ENCODE results near the gene RANBP9.

RANBP9 gene

DNA sequence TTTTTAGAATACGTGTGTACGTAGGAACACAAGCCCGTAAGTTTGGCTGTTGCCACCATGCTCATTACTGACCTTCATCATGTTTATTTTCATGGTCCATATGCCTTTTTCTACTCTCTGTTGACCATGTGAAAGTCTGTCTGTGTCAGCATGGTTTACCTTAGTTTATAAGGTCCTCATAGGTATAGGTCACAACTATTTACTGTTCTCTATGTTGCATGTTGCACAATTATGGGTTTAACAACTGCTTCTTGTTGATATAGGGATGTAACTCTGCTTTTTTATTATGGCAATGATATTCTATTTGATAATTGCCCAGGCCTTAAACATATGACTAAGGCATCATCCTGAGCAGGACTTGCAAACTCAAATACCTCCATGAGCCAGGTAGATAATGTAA lies 13.4 kb upstream of the RANBP9 start:
- no peak for DNase-seq (ENCODE audit: low read depth)
- TF ChIP-seq, protein P1, sequence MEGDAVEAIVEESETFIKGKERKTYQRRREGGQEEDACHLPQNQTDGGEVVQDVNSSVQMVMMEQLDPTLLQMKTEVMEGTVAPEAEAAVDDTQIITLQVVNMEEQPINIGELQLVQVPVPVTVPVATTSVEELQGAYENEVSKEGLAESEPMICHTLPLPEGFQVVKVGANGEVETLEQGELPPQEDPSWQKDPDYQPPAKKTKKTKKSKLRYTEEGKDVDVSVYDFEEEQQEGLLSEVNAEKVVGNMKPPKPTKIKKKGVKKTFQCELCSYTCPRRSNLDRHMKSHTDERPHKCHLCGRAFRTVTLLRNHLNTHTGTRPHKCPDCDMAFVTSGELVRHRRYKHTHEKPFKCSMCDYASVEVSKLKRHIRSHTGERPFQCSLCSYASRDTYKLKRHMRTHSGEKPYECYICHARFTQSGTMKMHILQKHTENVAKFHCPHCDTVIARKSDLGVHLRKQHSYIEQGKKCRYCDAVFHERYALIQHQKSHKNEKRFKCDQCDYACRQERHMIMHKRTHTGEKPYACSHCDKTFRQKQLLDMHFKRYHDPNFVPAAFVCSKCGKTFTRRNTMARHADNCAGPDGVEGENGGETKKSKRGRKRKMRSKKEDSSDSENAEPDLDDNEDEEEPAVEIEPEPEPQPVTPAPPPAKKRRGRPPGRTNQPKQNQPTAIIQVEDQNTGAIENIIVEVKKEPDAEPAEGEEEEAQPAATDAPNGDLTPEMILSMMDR (IDR thresholded peaks at IDR 0.05; ENCODE audit: low read depth, low read length, missing control alignments) = no peak
- in situ Hi-C loops (cut with HindIII; ENCODE audit: low sequenced_read_pairs) = no loop called here

DNA sequence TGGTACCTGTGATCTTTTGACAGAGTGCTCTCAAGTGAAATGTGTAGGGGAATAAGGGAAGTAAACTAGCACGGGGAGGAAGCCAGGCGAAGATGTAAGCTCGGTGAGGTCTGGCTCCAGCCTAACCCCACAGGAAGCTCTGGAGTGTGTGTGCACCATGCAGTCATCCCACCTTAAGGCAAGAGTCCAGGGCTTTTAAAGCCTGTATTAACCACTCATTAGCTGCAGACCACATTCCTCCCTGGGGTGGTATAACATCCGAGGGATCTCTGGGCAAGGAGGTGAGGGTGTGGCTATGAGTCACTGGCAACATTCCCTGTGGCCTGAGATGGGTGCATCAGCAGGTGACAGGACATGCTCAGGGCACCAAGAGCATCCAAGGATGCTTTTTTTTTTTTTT lies 12.5 kb upstream of the RANBP9 start:
- TF ChIP-seq, protein P1 (IDR thresholded peaks at IDR 0.05; ENCODE audit: low read depth, low read length, missing control alignments) = no peak
- no peak overlapping the region for H3K4me3 ChIP-seq (ENCODE audit: low read depth, low read length)
- DNase-seq (ENCODE audit: low read depth) = no peak
- in situ Hi-C loops (cut with HindIII; ENCODE audit: low sequenced_read_pairs) = no loop called here

More for the DNA sequence above, 13.4 kb upstream of the RANBP9 start:
- no peak overlapping the region for H3K4me3 ChIP-seq (ENCODE audit: low read depth, low read length)

DNA sequence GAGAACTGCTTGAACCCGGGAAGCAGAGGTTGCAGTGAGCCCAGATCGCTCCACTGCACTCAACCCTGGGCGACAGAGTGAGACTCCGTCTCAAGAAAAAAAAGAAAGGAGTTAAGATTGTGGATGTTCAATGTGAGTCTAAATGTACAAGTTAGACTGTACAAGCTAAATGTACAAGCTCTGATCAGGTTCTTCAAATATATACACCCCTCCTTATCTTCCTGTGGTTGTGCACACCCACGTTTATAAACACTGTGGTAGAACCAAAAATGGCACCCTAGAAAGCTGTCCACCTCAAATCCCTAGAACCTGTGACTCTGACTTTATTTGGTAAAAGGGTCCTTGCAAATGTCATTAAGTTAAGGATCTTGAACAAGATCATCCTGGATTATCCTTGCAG lies 11.2 kb upstream of the RANBP9 start:
- TF ChIP-seq, protein P1 (IDR thresholded peaks at IDR 0.05; ENCODE audit: low read depth, low read length, missing control alignments) = no peak
- DNase-seq (ENCODE audit: low read depth) = no peak
- H3K4me3 ChIP-seq (ENCODE audit: low read depth, low read length) = no peak overlapping the region
- in situ Hi-C loops (cut with HindIII; ENCODE audit: low sequenced_read_pairs) = no loop called here

DNA sequence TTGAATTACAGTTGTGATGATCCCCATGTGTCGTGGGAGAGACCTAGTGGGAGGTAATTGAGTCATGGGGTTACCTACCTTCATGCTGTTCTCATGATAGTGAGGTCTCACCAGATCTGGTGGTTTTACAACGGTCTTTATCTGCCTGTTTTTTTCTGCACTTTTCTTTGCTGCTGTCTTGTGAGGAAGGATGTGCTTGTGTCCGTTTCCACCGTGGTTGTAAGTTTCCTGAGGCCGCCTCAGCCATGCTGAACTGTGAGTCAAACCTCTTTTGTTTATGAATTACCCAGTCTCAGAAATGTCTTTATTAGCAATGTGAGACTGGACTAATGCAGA lies 6.5 kb upstream of the RANBP9 start:
- no peak for DNase-seq (ENCODE audit: low read depth)
- in situ Hi-C loops (cut with HindIII; ENCODE audit: low sequenced_read_pairs) = no loop called here
- TF ChIP-seq, protein P1 (IDR thresholded peaks at IDR 0.05; ENCODE audit: low read depth, low read length, missing control alignments) = no peak
- no peak overlapping the region for H3K4me3 ChIP-seq (ENCODE audit: low read depth, low read length)

DNA sequence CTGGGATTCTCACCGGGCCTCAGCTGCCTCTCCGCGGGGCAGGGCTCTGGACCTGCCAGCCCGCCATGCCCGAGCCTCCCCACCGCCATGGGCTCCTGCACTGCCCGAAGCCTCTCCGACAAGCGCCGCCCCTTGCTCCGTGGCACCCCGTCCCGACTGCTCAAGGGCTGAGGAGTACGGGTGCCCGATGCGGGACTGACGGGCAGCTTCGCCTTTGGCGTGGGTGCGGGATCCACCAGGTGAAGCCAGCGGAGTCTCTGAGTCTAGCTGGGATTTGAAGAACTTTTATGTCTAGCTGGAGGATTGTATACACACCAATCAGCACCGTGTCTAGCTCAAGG lies 5.3 kb upstream of the RANBP9 start:
- in situ Hi-C loops (cut with HindIII; ENCODE audit: low sequenced_read_pairs) = no loop called here
- no peak for DNase-seq (ENCODE audit: low read depth)
- H3K4me3 ChIP-seq (ENCODE audit: low read depth, low read length) = no peak overlapping the region
- TF ChIP-seq, protein P1 (IDR thresholded peaks at IDR 0.05; ENCODE audit: low read depth, low read length, missing control alignments) = no peak

DNA sequence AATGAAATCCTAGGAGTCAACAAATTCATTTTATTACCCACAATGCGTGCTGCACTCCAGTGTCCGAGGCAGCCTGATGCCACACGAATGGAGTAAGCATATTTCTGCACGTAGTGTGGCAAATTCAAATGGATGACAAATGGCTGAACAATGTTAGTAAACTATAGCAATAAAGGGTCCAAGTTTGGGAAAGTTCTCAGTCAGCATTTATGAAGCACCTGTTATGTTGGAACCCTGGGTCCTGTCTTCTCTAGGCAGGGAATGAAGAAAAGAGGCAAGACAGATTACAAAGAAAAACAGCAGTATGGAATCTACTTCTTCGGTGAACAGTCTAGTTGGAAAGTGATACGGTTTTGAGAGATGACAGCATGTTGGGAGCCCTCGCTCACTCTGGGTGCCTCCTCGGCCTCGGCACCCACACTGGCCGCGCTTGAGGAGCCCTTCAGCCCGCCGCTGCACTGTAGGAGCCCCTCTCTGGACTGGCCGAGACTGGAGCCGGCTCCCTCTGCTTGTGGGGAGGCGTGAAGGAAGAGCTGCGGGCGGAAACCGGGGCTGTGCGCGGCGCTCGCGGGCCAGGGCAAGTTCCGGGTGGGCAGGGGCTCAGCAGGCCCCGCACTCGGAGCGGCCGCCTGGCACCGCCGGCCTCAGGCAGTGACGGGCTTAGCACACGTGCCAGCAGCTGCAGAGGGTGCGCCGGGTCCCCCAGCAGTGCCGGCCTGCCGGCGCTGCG lies 4.8 kb upstream of the RANBP9 start:
- in situ Hi-C loops (cut with HindIII; ENCODE audit: low sequenced_read_pairs) = no loop called here
- DNase-seq (ENCODE audit: low read depth) = no peak
- TF ChIP-seq, protein P1 (IDR thresholded peaks at IDR 0.05; ENCODE audit: low read depth, low read length, missing control alignments) = no peak
- H3K4me3 ChIP-seq (ENCODE audit: low read depth, low read length) = no peak overlapping the region

All from astrocyte of the cerebellum (primary cell).